GM12878 (cell line): ENCODE measurements around the gene CREB3. TPM values are rescaled to one million over a fixed set of nuclear protein-coding genes. Genes with fewer than 3 reads are reported as not detected.

ENCODE experiments used
- ATAC-seq: fragments of 200-7000 bp; cut with Tn5 transposase; 3 replicates; pipeline ENCODE4 v1.9.1; 2020; ENCODE audit warnings: mild to moderate bottlenecking, moderate library complexity
- BruUV-seq: library from RNA; stranded (reverse); fragments of 400-500 nt; replicated peaks from 2 replicates; lab custom pipeline; 2021; lab: Mats Ljungman, UMichigan
- CTCF ChIA-PET: fragments of 300-600 bp; sonication (Branson Sonifier 250); formaldehyde crosslinking; extraction: SDS; loops from one replicate; lab custom pipeline; 2021; ENCODE audit warnings: inconsistent platforms; lab: Yijun Ruan, JAX
- POLR2A ChIA-PET: fragments of 350-600 bp; formaldehyde crosslinking; extraction: SDS; loops from one replicate; lab custom pipeline; 2021; ENCODE audit warnings: inconsistent platforms; lab: Charles Lee
- RAD21 ChIA-PET: fragments of 300-600 bp; sonication (Branson Sonifier 250); formaldehyde crosslinking; loops from one replicate; lab custom pipeline; 2023; ENCODE audit warnings: antibody characterized with exemption; ENCODE audit not compliant: unreplicated experiment; lab: Charles Lee
- SMC1A ChIA-PET: fragments of 300-600 bp; sonication (Branson Sonifier 250); formaldehyde crosslinking; loops from one replicate; lab custom pipeline; 2023; ENCODE audit not compliant: unreplicated experiment, uncharacterized antibody; lab: Charles Lee
- DNase-seq: peaks from one replicate; pipeline ENCODE4 v3.0.0-alpha.2; 2011; ENCODE audit warnings: low read depth, low spot score
- FAIRE-seq: peaks from 3 replicates; lab custom pipeline; 2011; peaks lifted over from hg19 to GRCh38; lab: Jason Lieb, UNC
- H2AFZ ChIP-seq: 2 replicates; pipeline ENCODE4 v1.6.0; 2011; ENCODE audit warnings: low read depth, low read length, control low read depth; ENCODE audit not compliant: control insufficient read depth
- H3K27ac ChIP-seq: 2 replicates; pipeline ENCODE4 v1.5.1; 2011; ENCODE audit warnings: control low read depth; ENCODE audit not compliant: control insufficient read depth, insufficient read depth
- H3K27me3 ChIP-seq, 2 experiments: replicated peaks in 1 of 2; 2 replicates each; pipeline versions ENCODE4 v1.6.0 to v1.6.1; 2011; ENCODE audit warnings: low read length in 1 of 2; ENCODE audit not compliant: control insufficient read depth in 2 of 2, insufficient read depth in 2 of 2
- H3K36me3 ChIP-seq, 2 experiments: 2 replicates each; pipeline ENCODE4 v1.5.1; 2011; ENCODE audit warnings: low read length in 1 of 2; ENCODE audit not compliant: control insufficient read depth in 2 of 2, insufficient read depth in 2 of 2
- H3K4me1 ChIP-seq: 2 replicates; pipeline ENCODE4 v1.6.1; 2011; ENCODE audit warnings: mild to moderate bottlenecking, low read length, moderate library complexity, mixed read lengths; ENCODE audit not compliant: control insufficient read depth, insufficient read depth
- H3K4me2 ChIP-seq: 2 replicates; pipeline ENCODE4 v1.6.0; 2011; ENCODE audit warnings: control low read depth; ENCODE audit not compliant: control insufficient read depth, insufficient read depth
- H3K4me3 ChIP-seq: fragments of 200-600 bp; sonication (generic); 2 replicates; pipeline ENCODE4 v1.5.1; 2016
- H3K79me2 ChIP-seq: 2 replicates; pipeline ENCODE4 v1.6.0; 2011; ENCODE audit warnings: low read length; ENCODE audit not compliant: control insufficient read depth, insufficient read depth
- H3K9ac ChIP-seq: 2 replicates; pipeline ENCODE4 v1.8.0; 2011; ENCODE audit warnings: low read length, control low read depth, mixed read lengths; ENCODE audit not compliant: control insufficient read depth, insufficient read depth
- H3K9me3 ChIP-seq: replicated peaks from 3 replicates; pipeline ENCODE4 v1.5.1; 2011; ENCODE audit warnings: mild to moderate bottlenecking, low read length; ENCODE audit not compliant: control insufficient read depth, insufficient read depth
- H4K20me1 ChIP-seq: 2 replicates; pipeline ENCODE4 v1.6.0; 2011; ENCODE audit not compliant: control insufficient read depth, insufficient read depth
- EZH2 ChIP-seq: IDR thresholded peaks from 2 replicates; pipeline ENCODE4 v1.6.1; 2012; ENCODE audit warnings: low read depth, mild to moderate bottlenecking, control low read depth, inconsistent platforms, low read length, borderline replicate concordance; ENCODE audit not compliant: control insufficient read depth
- IRF5 ChIP-seq: fragments of 450-650 bp; IDR thresholded peaks from 2 replicates; pipeline ENCODE4 v1.6.1; 2017; ENCODE audit warnings: borderline replicate concordance
- KAT2A ChIP-seq: conservative IDR thresholded peaks from 2 replicates; pipeline ENCODE4 v1.6.1; 2011; ENCODE audit warnings: low read depth, low read length; ENCODE audit not compliant: control insufficient read depth
- SPI1 ChIP-seq: IDR thresholded peaks from 2 replicates; pipeline ENCODE4 v1.6.1; 2011; ENCODE audit warnings: low read depth, mild to moderate bottlenecking, low read length, moderate library complexity, borderline replicate concordance; ENCODE audit not compliant: insufficient read depth
- in situ Hi-C: fragments of 300-500 bp; cut with MboI; formaldehyde crosslinking; loops from 9 replicates; pipeline ENCODE4 v1.14.3; 2018; ENCODE audit warnings: mixed read lengths
- intact Hi-C: fragments of 100-400 bp; cut with micrococcal nuclease; formaldehyde crosslinking; loops from one replicate; pipeline ENCODE4 v1.14.2; 2022; ENCODE audit not compliant: unreplicated experiment
- polyA plus RNA-seq, 11 experiments: library from polyadenylated mRNA; depleted of rRNA in 4 of 11; unstranded in 6 of 11; stranded (reverse) in 5 of 11; fragments of >200 nt; fragmentation: Nextera tagmentation in 4 of 11; fragmentation: Illumina TruSeq in 1 of 11; extraction: Ambion mirVana in 4 of 11; extraction: Trizol in 1 of 11; gene quantifications; 1 replicate in 1 of 11; 2 replicates in 10 of 11; pipeline versions ENCODE4 v1.2.1 to v1.2.3, GENCODE V29; 2011 to 2016; ENCODE audit warnings: inconsistent platforms in 2 of 11, missing spikeins in 2 of 11, low read depth in 1 of 11
- total RNA-seq, 4 experiments: library from RNA; depleted of rRNA in 3 of 4; stranded (reverse); fragments of >200 nt in 3 of 4; fragmentation: Illumina TruSeq in 1 of 4; extraction: Trizol in 1 of 4; gene quantifications; 2 replicates each; pipeline versions ENCODE4 v1.2.1 to v1.2.3, GENCODE V29; 2013 to 2021

The CREB3 gene
- total and polyA plus RNA-seq, 10 of the 15 experiments (the other 5 are each of a cell fraction or from before 2014, with no cell fraction given) = 9.8 to 38.9 (median 19.8) TPM

GRCh38 chr9:35757892-35758275 is 25.4 kb downstream of the CREB3 start:
- no peak for DNase-seq
- Histone ChIP-seq H3K9me3 (no peaks in the 10 kb centered on the region), H3K4me2 (peak overlapping the region; percentile 90), H3K79me2 (peaks cover 33% of the 10 kb centered on the region), H3K4me1 (peaks cover 22% of the 10 kb centered on the region), H3K36me3 (peaks cover 0 to 8% of the 10 kb centered on the region in 2 experiments; a peak in 2 of 4 replicates), H3K4me3 (peak overlapping the region; percentile 87), H3K27ac (peak overlapping the region; percentile 98), H4K20me1 (no peaks in the 10 kb centered on the region), H3K27me3 (no peaks in the 10 kb centered on the region), H3K9ac (peak overlapping the region; percentile 97), H2AFZ (no peak overlapping the region)
- in situ Hi-C loops = no loop called here
- POLR2A ChIA-PET = interaction anchor here (1.0 to 1.6 kb wide), 3 partner anchors 25 to 100 kb away, joined by 3 to 13 read pairs (median 4); partner anchors contain the start of genes CCDC107, CREB3, RMRP and TLN1
- TF ChIP-seq IRF5 (no peak), KAT2A (no peak), SPI1 (peak; percentile 18; the same call in 1 of the 2 replicates), EZH2 (no peak)
- ATAC-seq = no peak
- intact Hi-C loops = loop anchor here (2.0 kb wide), 1 partner anchor 25 kb away; the partner anchor contains the start of genes CREB3 and TLN1
- no peak for FAIRE-seq
- CTCF ChIA-PET = interaction anchor here (0.8 to 2.3 kb wide), 9 partner anchors 8 to 61 kb away, joined by 3 to 7 read pairs (median 4); partner anchors contain the start of genes CREB3, RGP1, SPAG8 and TLN1
- BruUV-seq = no TSS peak
- SMC1A ChIA-PET = interaction anchor here (0.7 to 3.2 kb wide), 3 partner anchors 10 to 31 kb away, joined by 3 to 19 read pairs (median 11); partner anchors contain the start of genes GBA2 and RGP1
- RAD21 ChIA-PET = no interaction called here
